Naive thymus-derived CD4-positive, alpha-beta T cell (primary cell): ENCODE measurements around the gene WSB1. TPM values are rescaled to one million over a fixed set of nuclear protein-coding genes. Genes with fewer than 3 reads are reported as not detected.
"Not testable (repeated sequence)": the region's sequence is repeated elsewhere in the genome, so short reads cannot be mapped to it uniquely, and the experiment has no call there.

Source experiments
- ATAC-seq: fragments of 150-1000 bp; cut with Tn5 transposase; 2 replicates; pipeline ENCODE4 v1.10.0; 2021; ENCODE audit warnings: mild to moderate bottlenecking, moderate library complexity
- CTCF ChIA-PET: fragments of 350-600 bp; sonication (Branson Sonifier 250); formaldehyde crosslinking; loops from one replicate; lab custom pipeline; 2021; ENCODE audit warnings: antibody characterized with exemption; lab: Charles Lee
- POLR2A ChIA-PET: fragments of 350-600 bp; sonication (Branson Sonifier 250); formaldehyde crosslinking; loops from one replicate; lab custom pipeline; 2021; ENCODE audit warnings: antibody characterized with exemption, inconsistent platforms; lab: Charles Lee
- DNase-seq, 9 donors: peaks; one replicate each; pipeline versions ENCODE4 v3.0.0 to v3.0.0-alpha.2; 2020 to 2022; ENCODE audit warnings: mixed read lengths in 1 of 9
- H3K27ac ChIP-seq: one replicate; pipeline ENCODE4 v1.7.0; 2013; ENCODE audit warnings: mild to moderate bottlenecking, low read depth, low read length, moderate library complexity
- H3K27me3 ChIP-seq, 2 donors: one replicate each; pipeline ENCODE4 v1.7.0; 2013; ENCODE audit warnings: low read length in 2 of 2, mild to moderate bottlenecking in 2 of 2, moderate library complexity in 2 of 2; ENCODE audit not compliant: control insufficient read depth in 2 of 2, insufficient read depth in 2 of 2
- H3K36me3 ChIP-seq, 3 experiments: 1 replicate in 2 of 3; 2 replicates in 1 of 3; pipeline ENCODE4 v1.7.0; 2013; ENCODE audit warnings: low read length in 3 of 3, mild to moderate bottlenecking in 3 of 3, moderate library complexity in 1 of 3; ENCODE audit not compliant: insufficient read depth in 3 of 3, control insufficient read depth in 2 of 3
- H3K4me1 ChIP-seq, 2 donors: one replicate each; pipeline ENCODE4 v1.7.0; 2013; ENCODE audit warnings: low read length in 2 of 2, mild to moderate bottlenecking in 2 of 2, moderate library complexity in 1 of 2; ENCODE audit not compliant: control insufficient read depth in 2 of 2, insufficient read depth in 2 of 2
- H3K4me3 ChIP-seq: 2 replicates; pipeline ENCODE4 v1.7.0; 2013; ENCODE audit warnings: mild to moderate bottlenecking, low read length
- H3K9me3 ChIP-seq, 3 experiments: 1 replicate in 2 of 3; 2 replicates in 1 of 3; pipeline ENCODE4 v1.7.0; 2013; ENCODE audit warnings: low read length in 3 of 3; ENCODE audit not compliant: control insufficient read depth in 2 of 3
- H3K27ac Mint-ChIP-seq, 9 donors: one replicate each; pipeline ENCODE4 v1.8.0; 2020 to 2022; ENCODE audit warnings: mixed read lengths in 9 of 9, mild to moderate bottlenecking in 8 of 9, moderate library complexity in 5 of 9, inconsistent platforms in 2 of 9
- H3K27me3 Mint-ChIP-seq, 5 donors: one replicate each; pipeline ENCODE4 v1.8.0; 2021 to 2022; ENCODE audit warnings: mixed read lengths in 5 of 5, mild to moderate bottlenecking in 1 of 5
- H3K36me3 Mint-ChIP-seq, 5 donors: one replicate each; pipeline ENCODE4 v1.8.0; 2020 to 2022; ENCODE audit warnings: mixed read lengths in 5 of 5, mild to moderate bottlenecking in 3 of 5, inconsistent platforms in 1 of 5
- H3K4me1 Mint-ChIP-seq, 7 donors: one replicate each; pipeline ENCODE4 v1.8.0; 2020 to 2022; ENCODE audit warnings: mixed read lengths in 7 of 7, mild to moderate bottlenecking in 3 of 7, inconsistent platforms in 1 of 7
- H3K4me3 Mint-ChIP-seq, 10 donors: one replicate each; pipeline ENCODE4 v1.8.0; 2020 to 2022; ENCODE audit warnings: mild to moderate bottlenecking in 10 of 10, mixed read lengths in 10 of 10, moderate library complexity in 6 of 10, inconsistent platforms in 2 of 10
- H3K9me3 Mint-ChIP-seq, 11 donors: one replicate each; pipeline ENCODE4 v1.8.0; 2020 to 2022; ENCODE audit warnings: mixed read lengths in 11 of 11, mild to moderate bottlenecking in 4 of 11, inconsistent platforms in 1 of 11, moderate library complexity in 1 of 11
- intact Hi-C, 2 donors: fragments of 100-400 bp; cut with micrococcal nuclease; formaldehyde crosslinking; loops; one replicate each; pipeline ENCODE4 v1.15.1; 2023
- polyA plus RNA-seq, 2 donors: library from polyadenylated mRNA; unstranded; fragments of 300-500 nt; fragmentation: Illumina TruSeq; gene quantifications; one replicate each; pipeline ENCODE4 v1.2.3, GENCODE V29; 2021
- total RNA-seq, 6 experiments: library from RNA in 5 of 6; stranded (reverse) in 5 of 6; gene quantifications; 1 replicate in 5 of 6; 2 replicates in 1 of 6; pipeline ENCODE4 v1.2.3 and lab custom pipeline; 2021 to 2026

WSB1 gene
- total and polyA plus RNA-seq, 7 experiments from 2014 or later: 110 to 204 (median 140) TPM

DNA sequence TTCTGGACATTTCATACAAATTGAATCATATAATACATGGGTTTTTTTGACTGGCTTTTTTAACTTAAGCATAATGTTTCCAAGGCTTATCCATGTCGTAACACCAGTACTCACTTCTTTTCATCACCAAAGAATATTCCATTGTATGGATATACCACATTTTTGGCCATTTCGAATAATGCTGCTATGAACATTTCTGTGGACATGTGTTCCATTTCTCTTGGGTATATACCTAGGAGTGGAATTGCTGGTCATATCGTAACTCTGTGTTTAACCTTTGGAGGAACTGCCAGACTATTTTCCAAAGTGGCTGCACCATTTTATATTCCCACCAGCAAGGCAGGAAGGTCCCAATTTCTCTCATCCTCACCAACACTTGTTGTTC, 46.0 kb upstream of the WSB1 start:
- no peaks in the 10 kb centered on the region for H3K9me3 Mint-ChIP-seq

DNA sequence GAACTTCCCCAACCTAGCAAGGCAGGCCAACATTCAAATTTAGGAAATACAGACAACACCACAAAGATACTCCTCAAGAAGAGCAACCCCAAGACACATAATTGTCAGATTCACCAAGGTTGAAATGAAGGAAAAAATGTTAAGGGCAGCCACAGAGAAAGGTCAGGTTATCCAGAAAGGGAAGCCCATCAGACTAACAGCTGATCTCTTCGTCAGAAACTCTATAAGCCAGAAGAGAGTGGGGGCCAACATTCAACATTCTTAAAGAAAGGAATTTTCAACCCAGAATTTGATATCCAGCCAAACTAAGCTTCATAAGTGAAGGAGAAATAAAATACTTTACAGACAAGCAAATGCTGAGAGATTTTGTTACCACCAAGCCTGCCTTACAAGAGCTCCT, 43.1 kb upstream of the WSB1 start:
- H3K27ac ChIP-seq, H3K36me3 Mint-ChIP-seq, H3K4me3 Mint-ChIP-seq, DNase-seq, H3K27ac Mint-ChIP-seq, H3K36me3 ChIP-seq, POLR2A ChIA-PET, H3K4me1 ChIP-seq, ATAC-seq, H3K4me3 ChIP-seq, H3K27me3 ChIP-seq, H3K9me3 Mint-ChIP-seq, intact Hi-C loops, H3K4me1 Mint-ChIP-seq, H3K9me3 ChIP-seq: not testable (repeated sequence)
- CTCF ChIA-PET: interaction anchor here (1.1 kb wide), 1 partner anchor 351 kb away, joined by 3 read pairs; no protein-coding TSS in a partner anchor
- H3K27me3 Mint-ChIP-seq: peaks cover 0 to 46% (median 8%) of the 10 kb centered on the region in 5 donors

More for the DNA sequence above, 46.0 kb upstream of the WSB1 start:
- Mint-ChIP-seq H3K4me1 (peaks cover 0 to 10% (median 5%) of the 10 kb centered on the region in 7 donors), H3K27me3 (peaks cover 0 to 47% (median 11%) of the 10 kb centered on the region in 5 donors), H3K36me3 (no peaks in the 10 kb centered on the region), H3K4me3 (no peak overlapping the region), H3K27ac (no peak overlapping the region)
- CTCF ChIA-PET: no interaction called here
- Histone ChIP-seq H3K36me3 (no peaks in the 10 kb centered on the region), H3K27ac (no peak overlapping the region), H3K4me3 (no peak overlapping the region), H3K9me3 (no peaks in the 10 kb centered on the region), H3K4me1 (no peaks in the 10 kb centered on the region), H3K27me3 (no peaks in the 10 kb centered on the region)
- intact Hi-C loops: no loop called here
- DNase-seq (no peak), ATAC-seq (no peak)
- POLR2A ChIA-PET: no interaction called here

DNA sequence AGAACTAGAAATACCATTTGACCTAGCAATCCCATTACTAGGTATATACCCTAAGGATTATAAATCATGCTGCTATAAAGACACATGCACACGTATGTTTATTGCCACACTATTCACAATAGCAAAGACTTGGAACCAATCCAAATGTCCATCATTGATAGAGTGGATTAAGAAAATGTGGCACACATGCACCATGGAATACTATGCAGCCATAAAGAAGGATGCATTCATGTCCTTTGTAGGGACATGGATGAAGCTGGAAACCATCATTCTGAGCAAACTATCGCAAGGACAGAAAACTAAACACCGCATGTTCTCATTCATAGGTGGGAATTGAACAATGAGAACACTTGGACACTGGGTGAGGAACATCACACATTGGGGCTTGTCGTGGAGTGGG, 39.1 kb upstream of the WSB1 start:
- peaks cover 0 to 42% (median 0%) of the 10 kb centered on the region in 5 donors for H3K27me3 Mint-ChIP-seq
- H3K27ac ChIP-seq, intact Hi-C loops, ATAC-seq, H3K27me3 ChIP-seq, H3K4me1 Mint-ChIP-seq, H3K36me3 Mint-ChIP-seq, POLR2A ChIA-PET, H3K36me3 ChIP-seq, H3K4me1 ChIP-seq, H3K4me3 ChIP-seq, CTCF ChIA-PET, DNase-seq, H3K9me3 Mint-ChIP-seq, H3K4me3 Mint-ChIP-seq, H3K27ac Mint-ChIP-seq, H3K9me3 ChIP-seq: not testable (repeated sequence)

DNA sequence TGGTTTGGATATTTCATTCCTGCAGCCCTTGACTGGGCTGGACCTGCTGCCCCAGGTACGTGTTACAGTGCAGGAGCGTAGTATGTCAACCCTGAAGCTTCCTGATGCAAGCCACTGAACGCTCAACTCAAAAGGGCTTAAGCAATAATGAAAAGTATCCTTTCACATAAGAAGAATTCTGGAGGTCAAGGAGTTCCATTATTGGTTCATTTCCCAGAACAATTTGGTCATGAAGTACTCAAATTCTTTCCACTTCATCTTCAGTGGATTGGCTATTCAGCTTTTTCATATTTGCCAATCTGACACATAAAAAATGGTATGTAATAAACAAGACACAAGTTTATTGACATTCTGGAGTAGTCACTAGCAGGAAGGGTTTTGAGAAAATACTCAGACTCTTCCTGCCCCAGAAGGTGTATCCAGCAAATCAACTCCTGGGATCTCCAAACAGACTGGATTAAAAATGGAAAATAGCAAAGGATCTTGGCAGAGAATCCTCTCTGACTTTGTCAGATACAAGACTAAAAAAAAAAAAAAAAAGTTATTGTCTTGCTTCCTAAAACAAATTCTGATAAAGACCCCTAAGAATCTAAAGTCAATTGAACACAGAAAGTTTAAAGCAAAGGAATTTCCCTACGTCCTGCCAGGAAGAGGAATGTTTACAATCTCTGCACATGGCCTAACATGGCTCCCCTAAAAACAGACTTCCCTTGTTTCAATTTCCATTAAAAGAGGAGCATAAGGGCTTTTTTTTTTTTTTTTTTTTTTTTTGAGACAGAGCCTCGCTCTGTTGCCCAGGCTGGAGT, 37.5 kb upstream of the WSB1 start:
- no peak for ATAC-seq
- H3K9me3 Mint-ChIP-seq: peaks cover 0 to 3% (median 0%) of the 10 kb centered on the region in 11 donors
- no peak for DNase-seq
- ChIA-PET CTCF (interaction anchor here (0.5 kb wide), 1 partner anchor 339 kb away, joined by 4 read pairs; no protein-coding TSS in a partner anchor), POLR2A (interaction anchor here (0.7 kb wide), 1 partner anchor 67 kb away, joined by 4 read pairs; no protein-coding TSS in a partner anchor)
- H3K36me3 ChIP-seq: no peaks in the 10 kb centered on the region
- H3K27ac Mint-ChIP-seq: no peak overlapping the region
- no peak overlapping the region for H3K4me3 ChIP-seq
- no peaks in the 10 kb centered on the region for H3K27me3 ChIP-seq
- H3K27ac ChIP-seq: no peak overlapping the region
- no peaks in the 10 kb centered on the region for H3K9me3 ChIP-seq
- H3K27me3 Mint-ChIP-seq: peaks cover 0 to 32% (median 0%) of the 10 kb centered on the region in 5 donors
- no peaks in the 10 kb centered on the region for H3K4me1 ChIP-seq
- H3K36me3 Mint-ChIP-seq: no peaks in the 10 kb centered on the region
- no peaks in the 10 kb centered on the region for H3K4me1 Mint-ChIP-seq
- intact Hi-C loops: no loop called here
- no peak overlapping the region for H3K4me3 Mint-ChIP-seq

DNA sequence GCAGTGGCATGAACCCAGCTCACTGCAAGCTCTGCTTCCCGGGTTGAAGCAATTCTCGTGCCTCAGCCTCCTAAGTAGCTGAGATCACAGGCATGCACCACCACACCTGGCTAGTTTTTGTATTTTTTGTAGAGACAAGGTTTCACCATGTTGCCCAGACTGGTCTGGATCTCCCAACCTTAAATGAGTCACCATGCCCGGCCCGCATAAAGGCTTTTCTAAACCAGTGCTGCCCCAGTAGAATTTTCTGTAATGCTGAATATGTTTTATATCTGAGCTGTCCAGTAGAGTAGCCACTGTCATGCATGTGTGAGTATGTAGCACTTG, 36.9 kb upstream of the WSB1 start:
- H3K27me3 Mint-ChIP-seq: peaks cover 0 to 33% (median 0%) of the 10 kb centered on the region in 5 donors
- Histone ChIP-seq H3K27ac (no peak overlapping the region), H3K36me3 (no peaks in the 10 kb centered on the region), H3K4me1 (no peaks in the 10 kb centered on the region), H3K27me3 (no peaks in the 10 kb centered on the region), H3K9me3 (no peaks in the 10 kb centered on the region), H3K4me3 (no peak overlapping the region)
- intact Hi-C loops: no loop called here
- ChIA-PET CTCF (interaction anchor here (0.5 to 0.6 kb wide), 2 partner anchors 21 to 338 kb away, joined by 3 to 4 read pairs; no protein-coding TSS in a partner anchor), POLR2A (interaction anchor here (0.7 kb wide), 1 partner anchor 66 kb away, joined by 4 read pairs; no protein-coding TSS in a partner anchor)
- DNase-seq (no peak), ATAC-seq (no peak)
- H3K36me3 Mint-ChIP-seq: no peaks in the 10 kb centered on the region
- peaks cover 0 to 3% (median 0%) of the 10 kb centered on the region in 11 donors for H3K9me3 Mint-ChIP-seq
- no peaks in the 10 kb centered on the region for H3K4me1 Mint-ChIP-seq
- no peak overlapping the region for H3K27ac Mint-ChIP-seq
- H3K4me3 Mint-ChIP-seq: no peak overlapping the region

DNA sequence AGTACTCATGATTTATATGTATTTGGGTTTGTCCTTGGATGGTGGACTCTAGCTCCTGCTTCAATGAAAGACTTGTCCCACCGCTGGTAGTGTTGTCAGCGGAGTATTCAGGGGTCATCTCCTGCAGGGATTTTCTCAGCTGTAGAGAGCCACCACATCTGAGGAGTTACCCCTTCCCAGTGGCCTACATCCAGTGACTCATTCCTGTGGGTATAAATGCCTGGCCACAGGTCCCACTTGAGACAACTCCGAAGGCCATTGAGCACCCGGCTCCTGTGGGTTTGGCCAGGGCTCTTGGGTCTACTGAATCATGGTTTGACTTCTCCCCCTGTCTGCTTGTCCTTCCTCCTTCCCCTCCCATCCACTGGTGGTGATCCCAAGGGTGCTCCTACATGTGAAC, 34.6 kb upstream of the WSB1 start:
- Histone ChIP-seq H3K9me3 (no peaks in the 10 kb centered on the region), H3K4me1 (no peaks in the 10 kb centered on the region), H3K27ac (no peak overlapping the region), H3K36me3 (no peaks in the 10 kb centered on the region), H3K4me3 (no peak overlapping the region), H3K27me3 (no peaks in the 10 kb centered on the region)
- intact Hi-C loops: no loop called here
- H3K27ac Mint-ChIP-seq: no peak overlapping the region
- CTCF ChIA-PET: no interaction called here
- DNase-seq: no peak
- POLR2A ChIA-PET: no interaction called here
- no peaks in the 10 kb centered on the region for H3K36me3 Mint-ChIP-seq
- peaks cover 0 to 24% (median 0%) of the 10 kb centered on the region in 5 donors for H3K27me3 Mint-ChIP-seq
- no peak overlapping the region for H3K4me3 Mint-ChIP-seq
- no peaks in the 10 kb centered on the region for H3K4me1 Mint-ChIP-seq
- no peak for ATAC-seq
- H3K9me3 Mint-ChIP-seq: no peaks in the 10 kb centered on the region

DNA sequence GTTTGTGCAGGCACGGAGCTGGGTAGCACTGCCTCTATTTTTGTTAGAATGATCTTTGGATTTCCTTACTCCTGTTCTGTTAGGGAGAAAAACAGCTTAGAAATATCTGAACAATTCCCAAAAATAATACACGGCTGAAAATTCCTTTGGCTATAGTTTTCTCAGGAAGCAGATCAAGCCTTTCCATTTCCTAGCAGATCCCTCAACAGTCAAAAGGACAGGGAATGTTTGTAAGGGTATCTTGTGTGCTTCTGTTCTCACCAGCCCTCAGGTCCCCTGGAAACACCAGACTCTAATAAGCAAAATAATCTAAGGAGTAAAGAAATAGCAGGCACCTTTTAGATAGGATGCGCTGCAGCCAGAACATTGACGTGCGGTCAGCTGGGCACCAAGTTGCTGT, 30.5 kb upstream of the WSB1 start:
- H3K4me3 ChIP-seq: no peak overlapping the region
- H3K36me3 ChIP-seq: no peaks in the 10 kb centered on the region
- H3K27ac ChIP-seq: no peak overlapping the region
- peaks cover 0 to 30% (median 3%) of the 10 kb centered on the region in 5 donors for H3K27me3 Mint-ChIP-seq
- H3K4me1 Mint-ChIP-seq: no peaks in the 10 kb centered on the region
- H3K9me3 ChIP-seq: no peaks in the 10 kb centered on the region
- CTCF ChIA-PET: no interaction called here
- no peaks in the 10 kb centered on the region for H3K9me3 Mint-ChIP-seq
- no peaks in the 10 kb centered on the region for H3K36me3 Mint-ChIP-seq
- H3K27ac Mint-ChIP-seq: no peak overlapping the region
- no peaks in the 10 kb centered on the region for H3K27me3 ChIP-seq
- no peak overlapping the region for H3K4me3 Mint-ChIP-seq
- intact Hi-C loops: no loop called here
- POLR2A ChIA-PET: no interaction called here
- no peak for DNase-seq
- no peaks in the 10 kb centered on the region for H3K4me1 ChIP-seq
- no peak for ATAC-seq
